IMR-90 (cell line): ENCODE results near the gene ATP8B4. TPM values are rescaled to one million over a fixed set of nuclear protein-coding genes. Genes with fewer than 3 reads are reported as not detected.

Experiments
- ATAC-seq: fragments of 200-7000 bp; cut with Tn5 transposase; 2 replicates; pipeline ENCODE4 v1.9.1; 2020; ENCODE audit warnings: low read depth, mild to moderate bottlenecking, moderate library complexity
- BruUV-seq: library from RNA; stranded (reverse); fragments of 400-500 nt; replicated peaks from 2 replicates; lab custom pipeline; 2021; lab: Mats Ljungman, UMichigan
- CTCF ChIA-PET: fragments of 300-600 bp; formaldehyde crosslinking; extraction: SDS; loops from one replicate; lab custom pipeline; 2021; ENCODE audit warnings: antibody characterized with exemption; lab: Yijun Ruan, JAX
- POLR2A ChIA-PET: fragments of 300-600 bp; sonication (Branson Sonifier 250); formaldehyde crosslinking; loops from one replicate; lab custom pipeline; 2022; ENCODE audit warnings: antibody characterized with exemption; ENCODE audit not compliant: unreplicated experiment; lab: Charles Lee
- DNase-seq: peaks from one replicate; pipeline ENCODE4 v3.0.0; 2013
- H2AFZ ChIP-seq: replicated peaks from 2 replicates; pipeline ENCODE3; 2013; ENCODE audit warnings: low read length, mild to moderate bottlenecking; ENCODE audit not compliant: poor library complexity
- H2AK5ac ChIP-seq: 2 replicates; pipeline ENCODE4 v1.6.1; 2013; ENCODE audit warnings: low read depth, low read length, inconsistent platforms
- H2AK9ac ChIP-seq: replicated peaks from 2 replicates; pipeline ENCODE3; 2013; ENCODE audit warnings: mild to moderate bottlenecking, low read depth, low read length, moderate library complexity; ENCODE audit not compliant: poor library complexity
- H2BK120ac ChIP-seq: 2 replicates; pipeline ENCODE4 v1.6.1; 2013; ENCODE audit warnings: low read depth, low read length, inconsistent platforms
- H2BK15ac ChIP-seq: 3 replicates; pipeline ENCODE4 v1.6.1; 2013; ENCODE audit warnings: low read depth, low read length, inconsistent platforms
- H2BK20ac ChIP-seq: 2 replicates; pipeline ENCODE4 v1.6.1; 2013; ENCODE audit warnings: low read depth, mild to moderate bottlenecking, inconsistent platforms, low read length, moderate library complexity
- H2BK5ac ChIP-seq: 2 replicates; pipeline ENCODE4 v1.6.1; 2013; ENCODE audit warnings: mild to moderate bottlenecking, low read depth, low read length, inconsistent platforms; ENCODE audit not compliant: poor library complexity, severe bottlenecking
- H3K14ac ChIP-seq: replicated peaks from 2 replicates; pipeline ENCODE4 v1.6.1; 2013; ENCODE audit warnings: low read depth, low read length, inconsistent platforms
- H3K18ac ChIP-seq: 2 replicates; pipeline ENCODE4 v1.6.1; 2013; ENCODE audit warnings: low read depth, low read length, control low read depth
- H3K23ac ChIP-seq: 2 replicates; pipeline ENCODE4 v1.6.1; 2013; ENCODE audit warnings: low read depth, low read length, inconsistent platforms
- H3K27ac ChIP-seq: 2 replicates; pipeline ENCODE4 v1.5.1; 2013; ENCODE audit warnings: mild to moderate bottlenecking, control low read depth, low read length; ENCODE audit not compliant: insufficient read depth
- H3K27me3 ChIP-seq: 2 replicates; pipeline ENCODE4 v1.6.1; 2013; ENCODE audit warnings: low read length; ENCODE audit not compliant: control insufficient read depth, insufficient read depth
- H3K36me3 ChIP-seq: 2 replicates; pipeline ENCODE4 v1.6.1; 2013; ENCODE audit warnings: low read length, mixed read lengths; ENCODE audit not compliant: control insufficient read depth, insufficient read depth
- H3K4ac ChIP-seq: 2 replicates; pipeline ENCODE4 v1.6.1; 2013; ENCODE audit warnings: low read depth, low read length, inconsistent platforms
- H3K4me1 ChIP-seq: 2 replicates; pipeline ENCODE4 v1.6.1; 2013; ENCODE audit warnings: low read length, mixed read lengths; ENCODE audit not compliant: control insufficient read depth, insufficient read depth
- H3K4me2 ChIP-seq: 2 replicates; pipeline ENCODE4 v1.6.1; 2013; ENCODE audit warnings: low read depth, mild to moderate bottlenecking, control low read depth, low read length, moderate library complexity
- H3K4me3 ChIP-seq: 2 replicates; pipeline ENCODE4 v1.5.1; 2013; ENCODE audit warnings: low read depth, mild to moderate bottlenecking, control low read depth, low read length, moderate library complexity; ENCODE audit not compliant: insufficient read depth
- H3K56ac ChIP-seq: 2 replicates; pipeline ENCODE4 v1.6.1; 2013; ENCODE audit warnings: low read length, inconsistent platforms; ENCODE audit not compliant: insufficient read depth; ENCODE audit errors: extremely low read depth
- H3K79me1 ChIP-seq, 2 experiments: 2 replicates each; pipeline ENCODE4 v1.6.1; 2013; ENCODE audit warnings: low read length in 2 of 2, inconsistent platforms in 1 of 2, low read depth in 1 of 2
- H3K9ac ChIP-seq: 2 replicates; pipeline ENCODE4 v1.6.1; 2013; ENCODE audit warnings: low read depth, low read length, control low read depth
- H3K9me1 ChIP-seq: 2 replicates; pipeline ENCODE4 v1.6.1; 2013; ENCODE audit warnings: low read length, inconsistent platforms; ENCODE audit not compliant: insufficient read depth
- H3K9me3 ChIP-seq: 2 replicates; pipeline ENCODE4 v1.6.1; 2013; ENCODE audit warnings: low read length; ENCODE audit not compliant: control insufficient read depth, insufficient read depth
- H4K20me1 ChIP-seq: 2 replicates; pipeline ENCODE4 v1.6.1; 2013; ENCODE audit warnings: low read length, inconsistent platforms; ENCODE audit not compliant: insufficient read depth
- H4K5ac ChIP-seq: 2 replicates; pipeline ENCODE4 v1.6.1; 2013; ENCODE audit warnings: mild to moderate bottlenecking, low read depth, low read length, control low read depth
- H4K8ac ChIP-seq, 2 experiments: 2 replicates each; pipeline ENCODE4 v1.6.1; 2013; ENCODE audit warnings: low read depth in 2 of 2, low read length in 2 of 2, control low read depth in 1 of 2, inconsistent platforms in 1 of 2
- H4K91ac ChIP-seq: 2 replicates; pipeline ENCODE4 v1.6.1; 2013; ENCODE audit warnings: low read depth, low read length, inconsistent platforms; ENCODE audit not compliant: insufficient read depth
- BHLHE40 ChIP-seq: fragments of 150-350 bp; IDR thresholded peaks from 2 replicates; pipeline ENCODE4 v1.6.1; 2016; ENCODE audit warnings: mild to moderate bottlenecking, low read depth, low read length
- CEBPB ChIP-seq: IDR thresholded peaks from 2 replicates; pipeline ENCODE4 v1.6.1; 2012; ENCODE audit warnings: low read depth, low read length, improper control_type of control experiment
- CTCF ChIP-seq: conservative IDR thresholded peaks from 2 replicates; pipeline ENCODE4 v1.5.1; 2012; ENCODE audit warnings: mild to moderate bottlenecking, low read depth, low read length, improper control_type of control experiment
- FOS ChIP-seq: fragments of 150-350 bp; IDR thresholded peaks from 2 replicates; pipeline ENCODE4 v1.6.1; 2016; ENCODE audit warnings: low read depth, low read length
- MXI1 ChIP-seq: IDR thresholded peaks from 2 replicates; pipeline ENCODE4 v1.6.1; 2012; ENCODE audit warnings: low read depth, mild to moderate bottlenecking, low read length, moderate library complexity, borderline replicate concordance
- RCOR1 ChIP-seq: IDR thresholded peaks from 2 replicates; pipeline ENCODE4 v1.6.1; 2012; ENCODE audit warnings: mild to moderate bottlenecking, low read length, improper control_type of control experiment; ENCODE audit not compliant: insufficient replicate concordance
- SMC3 ChIP-seq: fragments of 150-350 bp; IDR thresholded peaks from 2 replicates; pipeline ENCODE4 v1.6.1; 2016; ENCODE audit warnings: low read depth, mild to moderate bottlenecking, antibody characterized with exemption, low read length, moderate library complexity
- WGBS, 2 experiments: methylation state at CpG; one replicate each; pipeline versions ENCODE4 v1.1.5 to v1.1.7; 2013; ENCODE audit warnings: missing lambda C conversion rate in 2 of 2; ENCODE audit not compliant: insufficient read length in 1 of 2; ENCODE audit errors: extremely low coverage in 2 of 2; 5-methylcytosine and 5-hydroxymethylcytosine counted together
- dilution Hi-C: fragments of 300-500 bp; cut with HindIII; formaldehyde crosslinking; loops from one replicate; pipeline ENCODE4 v1.14.3; 2018; ENCODE audit warnings: low sequenced_read_pairs; ENCODE audit not compliant: unreplicated experiment
- in situ Hi-C: fragments of 300-500 bp; cut with MboI; formaldehyde crosslinking; loops from 3 replicates; pipeline ENCODE4 v1.14.3; 2019; ENCODE audit warnings: low sequenced_read_pairs, inconsistent platforms, mixed read lengths
- intact Hi-C: fragments of 100-400 bp; cut with micrococcal nuclease; formaldehyde crosslinking; loops from 2 replicates; pipeline ENCODE4 v1.10.0; 2022
- polyA plus RNA-seq, 3 experiments: library from polyadenylated mRNA; depleted of rRNA; stranded (reverse); fragments of >200 nt; gene quantifications; 2 replicates each; pipeline ENCODE4 v1.2.3, GENCODE V29; 2012; ENCODE audit warnings: low replicate concordance in 1 of 3
- total RNA-seq: library from RNA; depleted of rRNA; stranded (reverse); fragments of >200 nt; gene quantifications from 2 replicates; pipeline ENCODE4 v1.2.3, GENCODE V29; 2012

ATP8B4 gene
- total and polyA plus RNA-seq, 2 of the 4 experiments (the other 2 are of a cell fraction), result 0.12 to 0.54 TPM

GRCh38 chr15:49923671-49924070 is 195.4 kb downstream of the ATP8B4 start:
- dilution Hi-C loops (no loop called here), in situ Hi-C loops (loop anchor here (25.0 kb wide), 1 partner anchor 686 kb away; no protein-coding TSS in a partner anchor), intact Hi-C loops (loop anchor here (5.0 kb wide), 1 partner anchor 34 kb away; no protein-coding TSS in a partner anchor)
- DNase-seq (no peak), ATAC-seq (no peak)
- Histone ChIP-seq H3K18ac (no peak overlapping the region), H3K9ac (no peak overlapping the region), H2BK120ac (no peak overlapping the region), H3K9me3 (no peaks in the 10 kb centered on the region), H3K9me1 (no peaks in the 10 kb centered on the region), H2AK9ac (no peak overlapping the region), H3K56ac (no peak overlapping the region), H3K4me1 (peaks cover 5% of the 10 kb centered on the region), H3K4me2 (no peak overlapping the region), H3K36me3 (no peaks in the 10 kb centered on the region), H2BK5ac (no peak overlapping the region), H3K4ac (no peak overlapping the region), H3K14ac (no peak overlapping the region), H4K91ac (no peak overlapping the region), H2BK20ac (no peak overlapping the region), H2BK15ac (no peak overlapping the region), H4K8ac (no peak overlapping the region), H2AFZ (no peak overlapping the region), H3K27ac (no peak overlapping the region), H3K27me3 (no peaks in the 10 kb centered on the region), H2AK5ac (no peak overlapping the region), H4K20me1 (no peaks in the 10 kb centered on the region), H3K4me3 (no peak overlapping the region), H3K79me1 (no peaks in the 10 kb centered on the region), H3K23ac (no peak overlapping the region), H4K5ac (no peak overlapping the region)
- BruUV-seq, result no TSS peak
- CTCF ChIA-PET, result no interaction called here
- POLR2A ChIA-PET, result no interaction called here
- WGBS, 2 experiments, result 100% methylated on average over 2 of the region's 2 CpGs; no CpG with 5 or more reads in 1 of the 2 experiments
- no peak for TF ChIP-seq FOS
- no peak for TF ChIP-seq BHLHE40
- no peak for TF ChIP-seq CEBPB
- no peak for TF ChIP-seq CTCF
- TF ChIP-seq SMC3, result no peak
- no peak for TF ChIP-seq MXI1
- TF ChIP-seq RCOR1, result no peak
